SK-N-MC (cell line): ENCODE data around the gene KCNJ6.

Experiments
- EZH2 ChIP-seq: fragments of 200-600 bp; sonication (generic); IDR thresholded peaks from one replicate; pipeline ENCODE4 v1.6.1; 2017; ENCODE audit warnings: antibody characterized with exemption
- FOXP2 ChIP-seq: optimal IDR thresholded peaks from 2 replicates; pipeline ENCODE3; 2011; ENCODE audit warnings: mild to moderate bottlenecking, moderate library complexity; ENCODE audit not compliant: insufficient read depth; ENCODE audit errors: extremely low read length, control extremely low read depth
- POLR2AphosphoS5 ChIP-seq: IDR thresholded peaks from 2 replicates; pipeline ENCODE4 v1.6.1; 2012; ENCODE audit warnings: mild to moderate bottlenecking, low read depth, low read length, borderline replicate concordance

- TF ChIP-seq EZH2 (no peak), POLR2AphosphoS5 (no peak), FOXP2 (no peak)
Observed at GRCh38 chr21:37568415-37568814, 347.8 kb downstream of the KCNJ6 start.
